HG02973 (cell line): Measurements from ENCODE around the gene NONO.
"Not testable (repeated sequence)": the region's sequence is repeated elsewhere in the genome, so short reads cannot be mapped to it uniquely, and the experiment has no call there.

Experiments used
- ATAC-seq: cut with Tn5 transposase; IDR thresholded peaks from one replicate; pipeline ENCODE4 v1.9.1; 2021; ENCODE audit warnings: moderate library complexity; ENCODE audit not compliant: unreplicated experiment

NONO gene

GRCh38 chrX:71283403-71284143, at the start of gene NONO:
TSS of gene NONO (plus strand) at chrX:71283635. CDS start at chrX:71290638, 7,003 bp downstream.
- peak; percentile 74 for ATAC-seq

GRCh38 chrX:71235482-71235881, 48.0 kb upstream of the NONO start:
- ATAC-seq, result no peak

- ATAC-seq, result no peak
These were observed 46.6 kb upstream of the NONO start for GRCh38 chrX:71236836-71237235.

- ATAC-seq, result no peak
These were observed 43.7 kb upstream of the NONO start for GRCh38 chrX:71239781-71240180.

GRCh38 chrX:71241301-71241700, 42.1 kb upstream of the NONO start:
- ATAC-seq, result no peak

GRCh38 chrX:71244359-71245128, 38.9 kb upstream of the NONO start:
- no peak for ATAC-seq

GRCh38 chrX:71245159-71245558, 38.3 kb upstream of the NONO start:
- ATAC-seq, result no peak

- ATAC-seq, result no peak
These were observed 32.6 kb upstream of the NONO start for GRCh38 chrX:71250841-71251240.

- ATAC-seq, result no peak
These were observed 31.9 kb upstream of the NONO start for GRCh38 chrX:71251466-71251973.

- no peak for ATAC-seq
These were observed 31.2 kb upstream of the NONO start for GRCh38 chrX:71252221-71252620.

- no peak for ATAC-seq
These were observed 30.0 kb upstream of the NONO start for GRCh38 chrX:71253253-71254091.

- ATAC-seq, result peak; percentile 88
These were observed 29.1 kb upstream of the NONO start, which contains the start of gene ZMYM3 for GRCh38 chrX:71254092-71254963. TSS of gene ZMYM3 (minus strand) at chrX:71254140. CDS start at chrX:71253255, 885 bp downstream.

GRCh38 chrX:71256051-71256450, 27.4 kb upstream of the NONO start:
- no peak for ATAC-seq

- no peak for ATAC-seq
These were observed 26.6 kb upstream of the NONO start for GRCh38 chrX:71256856-71257255.

GRCh38 chrX:71268624-71269023, 14.8 kb upstream of the NONO start:
- ATAC-seq, result not testable (repeated sequence)

- no peak for ATAC-seq
These were observed 13.5 kb upstream of the NONO start for GRCh38 chrX:71269801-71270395.

GRCh38 chrX:71272313-71272712, 11.1 kb upstream of the NONO start:
- not testable (repeated sequence) for ATAC-seq

GRCh38 chrX:71281300-71281699, 2.1 kb upstream of the NONO start:
- ATAC-seq, result not testable (repeated sequence)

GRCh38 chrX:71282514-71283402, 677 bp upstream of the NONO start:
- peak; percentile 42 for ATAC-seq
